GM20000 (cell line): ENCODE measurements around the gene TNRC6A.
"Not testable (repeated sequence)": the region's sequence is repeated elsewhere in the genome, so short reads cannot be mapped to it uniquely, and the experiment has no call there.

Experiments
- DNase-seq: peaks from one replicate; pipeline ENCODE4 v3.0.0; 2012; ENCODE audit warnings: low spot score
- CTCF ChIP-seq: IDR thresholded peaks from 2 replicates; pipeline ENCODE4 v1.5.1; 2012; ENCODE audit warnings: mild to moderate bottlenecking, control low read depth; ENCODE audit errors: extremely low read depth, missing control alignments

TNRC6A gene

GRCh38 chr16:24700549-24701392, 28.7 kb upstream of the TNRC6A start:
- TF ChIP-seq CTCF, result no peak
- no peak for DNase-seq

GRCh38 chr16:24701521-24701951, 27.9 kb upstream of the TNRC6A start:
- DNase-seq, result no peak
- TF ChIP-seq CTCF, result no peak

GRCh38 chr16:24707760-24708159, 21.7 kb upstream of the TNRC6A start:
- DNase-seq, result not testable (repeated sequence)

- no peak for TF ChIP-seq CTCF
These were observed 16.1 kb upstream of the TNRC6A start for GRCh38 chr16:24713379-24713778.

GRCh38 chr16:24717411-24717810, 12.0 kb upstream of the TNRC6A start:
- DNase-seq, result no peak
- no peak for TF ChIP-seq CTCF

More at GRCh38 chr16:24713379-24713778, 16.1 kb upstream of the TNRC6A start:
- no peak for DNase-seq

- no peak for TF ChIP-seq CTCF
- no peak for DNase-seq
These were observed 10.4 kb upstream of the TNRC6A start for GRCh38 chr16:24718967-24719521.

GRCh38 chr16:24721830-24722238, 7.6 kb upstream of the TNRC6A start:
- DNase-seq, result no peak
- no peak for TF ChIP-seq CTCF
